Measurements from ENCODE around the gene ALDOA. TPM values are rescaled to one million over a fixed set of nuclear protein-coding genes. Genes with fewer than 3 reads are reported as not detected.
A peak's percentile ranks its signal among the peaks of the same experiment; 100 is the strongest.

ALDOA gene
- total and polyA plus RNA-seq, 9 of the 15 experiments (the other 6 are each of a cell fraction or from before 2014, with no cell fraction given): 311 to 2,224 (median 1,293) TPM

DNA sequence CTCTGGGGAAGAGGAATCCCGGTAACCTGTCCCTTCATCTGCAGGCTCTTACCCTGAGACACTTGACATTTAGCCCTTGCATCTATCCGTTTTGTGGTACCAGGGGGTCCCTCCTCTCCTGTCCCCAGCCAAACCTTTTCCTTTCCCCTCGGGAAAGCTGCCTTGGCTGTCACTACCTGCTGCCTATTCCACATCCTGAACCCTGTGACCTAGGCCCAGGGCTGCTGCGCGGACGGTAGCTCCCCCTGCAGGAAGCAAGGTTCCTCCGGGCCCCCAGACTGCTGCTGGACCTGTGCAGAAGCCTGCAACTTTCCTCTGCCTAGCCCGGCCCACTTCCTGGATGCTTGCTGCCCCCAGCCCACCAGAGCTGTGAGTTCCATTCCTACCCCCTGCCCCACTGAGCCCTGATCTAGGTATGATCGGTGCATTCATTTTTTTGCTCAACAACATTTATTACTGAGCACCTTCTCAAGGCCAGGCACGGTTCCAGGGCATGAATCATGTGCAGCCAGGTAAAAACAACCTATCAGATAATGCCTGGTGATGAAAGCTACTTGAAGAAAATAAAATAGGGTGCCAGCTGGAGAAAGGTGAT lies 10.5 kb upstream of the ALDOA start (continued):
- peak; percentile 38; the same call in 1 of the 2 replicates for TF ChIP-seq XRCC5 (IDR thresholded peaks at IDR 0.05; ENCODE audit: low read depth, low read length)
- no peak for TF ChIP-seq ZNF696 (CRISPR knock-in tag; conservative IDR thresholded peaks at IDR 0.05)
- no peak for TF ChIP-seq ZBTB1 (CRISPR knock-in tag; IDR thresholded peaks at IDR 0.05; ENCODE audit: borderline replicate concordance, low read depth)
- TF ChIP-seq, protein P1, sequence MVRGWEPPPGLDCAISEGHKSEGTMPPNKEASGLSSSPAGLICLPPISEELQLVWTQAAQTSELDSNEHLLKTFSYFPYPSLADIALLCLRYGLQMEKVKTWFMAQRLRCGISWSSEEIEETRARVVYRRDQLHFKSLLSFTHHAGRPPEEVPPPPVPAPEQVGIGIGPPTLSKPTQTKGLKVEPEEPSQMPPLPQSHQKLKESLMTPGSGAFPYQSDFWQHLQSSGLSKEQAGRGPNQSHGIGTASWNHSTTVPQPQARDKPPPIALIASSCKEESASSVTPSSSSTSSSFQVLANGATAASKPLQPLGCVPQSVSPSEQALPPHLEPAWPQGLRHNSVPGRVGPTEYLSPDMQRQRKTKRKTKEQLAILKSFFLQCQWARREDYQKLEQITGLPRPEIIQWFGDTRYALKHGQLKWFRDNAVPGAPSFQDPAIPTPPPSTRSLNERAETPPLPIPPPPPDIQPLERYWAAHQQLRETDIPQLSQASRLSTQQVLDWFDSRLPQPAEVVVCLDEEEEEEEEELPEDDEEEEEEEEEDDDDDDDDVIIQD (CRISPR knock-in tag; IDR thresholded peaks at IDR 0.05): no peak
- no peak for TF ChIP-seq PHF20 (IDR thresholded peaks at IDR 0.05; ENCODE audit: partially characterized antibody)
- TF ChIP-seq CREM (IDR thresholded peaks at IDR 0.05; ENCODE audit: low read depth): peak; percentile 43; the same call in 1 of the 2 replicates
- peak in 1 of 2 experiments; percentile 69; a peak in 2 of 4 replicates for TF ChIP-seq MAZ (CRISPR knock-in tag; conservative IDR thresholded peaks at IDR 0.05 in 1 of 2, IDR thresholded peaks at IDR 0.05 in 1 of 2)
- TF ChIP-seq, protein P2, sequence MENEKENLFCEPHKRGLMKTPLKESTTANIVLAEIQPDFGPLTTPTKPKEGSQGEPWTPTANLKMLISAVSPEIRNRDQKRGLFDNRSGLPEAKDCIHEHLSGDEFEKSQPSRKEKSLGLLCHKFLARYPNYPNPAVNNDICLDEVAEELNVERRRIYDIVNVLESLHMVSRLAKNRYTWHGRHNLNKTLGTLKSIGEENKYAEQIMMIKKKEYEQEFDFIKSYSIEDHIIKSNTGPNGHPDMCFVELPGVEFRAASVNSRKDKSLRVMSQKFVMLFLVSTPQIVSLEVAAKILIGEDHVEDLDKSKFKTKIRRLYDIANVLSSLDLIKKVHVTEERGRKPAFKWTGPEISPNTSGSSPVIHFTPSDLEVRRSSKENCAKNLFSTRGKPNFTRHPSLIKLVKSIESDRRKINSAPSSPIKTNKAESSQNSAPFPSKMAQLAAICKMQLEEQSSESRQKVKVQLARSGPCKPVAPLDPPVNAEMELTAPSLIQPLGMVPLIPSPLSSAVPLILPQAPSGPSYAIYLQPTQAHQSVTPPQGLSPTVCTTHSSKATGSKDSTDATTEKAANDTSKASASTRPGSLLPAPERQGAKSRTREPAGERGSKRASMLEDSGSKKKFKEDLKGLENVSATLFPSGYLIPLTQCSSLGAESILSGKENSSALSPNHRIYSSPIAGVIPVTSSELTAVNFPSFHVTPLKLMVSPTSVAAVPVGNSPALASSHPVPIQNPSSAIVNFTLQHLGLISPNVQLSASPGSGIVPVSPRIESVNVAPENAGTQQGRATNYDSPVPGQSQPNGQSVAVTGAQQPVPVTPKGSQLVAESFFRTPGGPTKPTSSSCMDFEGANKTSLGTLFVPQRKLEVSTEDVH (IDR thresholded peaks at IDR 0.05; ENCODE audit: low read depth, partially characterized antibody): no peak
- no peak for TF ChIP-seq ETV5 (CRISPR knock-in tag; IDR thresholded peaks at IDR 0.05; ENCODE audit: low read depth)
- TF ChIP-seq NCOA4 (IDR thresholded peaks at IDR 0.05; ENCODE audit: partially characterized antibody): no peak
- TF ChIP-seq, protein P3, sequence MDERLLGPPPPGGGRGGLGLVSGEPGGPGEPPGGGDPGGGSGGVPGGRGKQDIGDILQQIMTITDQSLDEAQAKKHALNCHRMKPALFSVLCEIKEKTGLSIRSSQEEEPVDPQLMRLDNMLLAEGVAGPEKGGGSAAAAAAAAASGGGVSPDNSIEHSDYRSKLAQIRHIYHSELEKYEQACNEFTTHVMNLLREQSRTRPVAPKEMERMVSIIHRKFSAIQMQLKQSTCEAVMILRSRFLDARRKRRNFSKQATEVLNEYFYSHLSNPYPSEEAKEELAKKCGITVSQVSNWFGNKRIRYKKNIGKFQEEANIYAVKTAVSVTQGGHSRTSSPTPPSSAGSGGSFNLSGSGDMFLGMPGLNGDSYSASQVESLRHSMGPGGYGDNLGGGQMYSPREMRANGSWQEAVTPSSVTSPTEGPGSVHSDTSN (CRISPR knock-in tag; IDR thresholded peaks at IDR 0.05; ENCODE audit: low read depth): no peak
- TF ChIP-seq, protein P3 (tag; conservative IDR thresholded peaks at IDR 0.05; ENCODE audit: low read depth): no peak
- TF ChIP-seq ARID2 (IDR thresholded peaks at IDR 0.05): no peak
- no peak for TF ChIP-seq ZNF436 (CRISPR knock-in tag; IDR thresholded peaks at IDR 0.05)
- TF ChIP-seq BMI1 (IDR thresholded peaks at IDR 0.05; ENCODE audit: low read length): no peak
- no peak for TF ChIP-seq POLR2AphosphoS2 (IDR thresholded peaks at IDR 0.05; ENCODE audit: low read length)
- 0 out of 2 replicates have a peak, but pooled peaks have one; percentile 56 for TF ChIP-seq GATAD2A (IDR thresholded peaks at IDR 0.05)
- no peak for TF ChIP-seq FOXM1 (IDR thresholded peaks at IDR 0.05; ENCODE audit: low read depth)
- no peak for TF ChIP-seq FOXM1 (CRISPR knock-in tag; IDR thresholded peaks at IDR 0.05; ENCODE audit: low read depth)
- TF ChIP-seq, protein P4, sequence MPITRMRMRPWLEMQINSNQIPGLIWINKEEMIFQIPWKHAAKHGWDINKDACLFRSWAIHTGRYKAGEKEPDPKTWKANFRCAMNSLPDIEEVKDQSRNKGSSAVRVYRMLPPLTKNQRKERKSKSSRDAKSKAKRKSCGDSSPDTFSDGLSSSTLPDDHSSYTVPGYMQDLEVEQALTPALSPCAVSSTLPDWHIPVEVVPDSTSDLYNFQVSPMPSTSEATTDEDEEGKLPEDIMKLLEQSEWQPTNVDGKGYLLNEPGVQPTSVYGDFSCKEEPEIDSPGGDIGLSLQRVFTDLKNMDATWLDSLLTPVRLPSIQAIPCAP (CRISPR knock-in tag; IDR thresholded peaks at IDR 0.05; ENCODE audit: borderline replicate concordance): no peak
- TF ChIP-seq KAT8 (IDR thresholded peaks at IDR 0.05; ENCODE audit: low read depth): no peak
- TF ChIP-seq GATA2 (CRISPR knock-in tag; IDR thresholded peaks at IDR 0.05): no peak

All from K562 (cell line).